H1 (cell line): ENCODE results near the gene TRMT6. TPM values are rescaled to one million over a fixed set of nuclear protein-coding genes. Genes with fewer than 3 reads are reported as not detected.

ENCODE experiments used
- CTCF ChIA-PET: fragments of 300-600 bp; sonication (Branson Sonifier 250); formaldehyde crosslinking; loops from one replicate; lab custom pipeline; 2021; ENCODE audit not compliant: partially characterized antibody; lab: Charles Lee
- POLR2A ChIA-PET: fragments of 300-600 bp; sonication (Branson Sonifier 250); formaldehyde crosslinking; loops from one replicate; lab custom pipeline; 2021; ENCODE audit warnings: inconsistent platforms; ENCODE audit not compliant: partially characterized antibody; lab: Charles Lee
- DNase-seq, 2 experiments: peaks; one replicate each; pipeline versions ENCODE4 v3.0.0 to v3.0.0-alpha.2; 2010 to 2022; ENCODE audit warnings: low spot score in 2 of 2, low read depth in 1 of 2, mixed read lengths in 1 of 2
- FAIRE-seq: peaks from 2 replicates; lab custom pipeline; 2011; peaks lifted over from hg19 to GRCh38; lab: Jason Lieb, UNC
- H2AFZ ChIP-seq: 2 replicates; pipeline ENCODE4 v1.8.1; 2012; ENCODE audit warnings: low read length, inconsistent platforms
- H2AK5ac ChIP-seq: 2 replicates; pipeline ENCODE4 v1.6.1; 2013; ENCODE audit warnings: low read depth, low read length
- H2BK120ac ChIP-seq: replicated peaks from 2 replicates; pipeline ENCODE3; 2013; ENCODE audit warnings: low read depth, low read length, inconsistent platforms
- H2BK12ac ChIP-seq: 2 replicates; pipeline ENCODE4 v1.6.1; 2013; ENCODE audit warnings: low read depth, low read length
- H2BK15ac ChIP-seq: 2 replicates; pipeline ENCODE4 v1.6.1; 2013; ENCODE audit warnings: low read length
- H2BK20ac ChIP-seq: 2 replicates; pipeline ENCODE4 v1.6.1; 2013; ENCODE audit warnings: low read length
- H2BK5ac ChIP-seq: 2 replicates; pipeline ENCODE4 v1.6.1; 2013; ENCODE audit warnings: low read depth, low read length
- H3K14ac ChIP-seq: 2 replicates; pipeline ENCODE4 v1.6.1; 2013; ENCODE audit warnings: inconsistent platforms; ENCODE audit not compliant: insufficient read length
- H3K18ac ChIP-seq: 2 replicates; pipeline ENCODE4 v1.6.1; 2013; ENCODE audit warnings: low read length; ENCODE audit errors: extremely low read depth
- H3K23ac ChIP-seq: 2 replicates; pipeline ENCODE4 v1.6.1; 2013; ENCODE audit warnings: inconsistent platforms; ENCODE audit not compliant: insufficient read length
- H3K23me2 ChIP-seq: 2 replicates; pipeline ENCODE4 v1.6.1; 2013; ENCODE audit warnings: low read depth, low read length
- H3K27ac ChIP-seq: 2 replicates; pipeline ENCODE4 v1.6.1; 2011; ENCODE audit warnings: low read depth, low read length, inconsistent platforms
- H3K27me3 ChIP-seq, 4 experiments: replicated peaks in 1 of 4; 1 replicate in 1 of 4; 2 replicates in 3 of 4; pipeline versions ENCODE4 v1.6.1 to v1.8.1; 2011 to 2013; ENCODE audit warnings: low read length in 3 of 4, mild to moderate bottlenecking in 3 of 4, inconsistent platforms in 2 of 4, mixed read lengths in 2 of 4, moderate library complexity in 1 of 4; ENCODE audit not compliant: control insufficient read depth in 3 of 4, insufficient read depth in 3 of 4; ENCODE audit errors: extremely low read depth in 1 of 4
- H3K36me3 ChIP-seq, 4 experiments: 2 replicates each; pipeline versions ENCODE4 v1.6.1 to v1.8.1; 2011 to 2013; ENCODE audit warnings: mild to moderate bottlenecking in 4 of 4, low read length in 3 of 4, moderate library complexity in 2 of 4, control low read depth in 1 of 4, inconsistent platforms in 1 of 4; ENCODE audit not compliant: insufficient read depth in 4 of 4, control insufficient read depth in 2 of 4
- H3K4ac ChIP-seq: replicated peaks from 2 replicates; pipeline ENCODE3; 2013; ENCODE audit warnings: low read length, low read depth, mixed read lengths, inconsistent platforms; ENCODE audit not compliant: insufficient read length
- H3K4me1 ChIP-seq, 4 experiments: replicated peaks in 1 of 4; 1 replicate in 1 of 4; 2 replicates in 3 of 4; pipeline versions ENCODE4 v1.6.1 to v1.8.1; 2011 to 2013; ENCODE audit warnings: low read length in 3 of 4, inconsistent platforms in 2 of 4, mixed read lengths in 1 of 4; ENCODE audit not compliant: insufficient read depth in 4 of 4, control insufficient read depth in 3 of 4
- H3K4me2 ChIP-seq, 2 experiments: 2 replicates each; pipeline versions ENCODE4 v1.6.1 to v1.8.1; 2011 to 2013; ENCODE audit warnings: low read depth in 2 of 2, low read length in 2 of 2, control low read depth in 1 of 2, inconsistent platforms in 1 of 2, mild to moderate bottlenecking in 1 of 2; ENCODE audit not compliant: insufficient read depth in 1 of 2
- H3K4me3 ChIP-seq, 4 experiments: fragments of 200-600, 300-600 bp in 1 of 4; sonication (generic), shearing (Covaris generic), sonication (Bioruptor Twin) in 1 of 4; 2 replicates each; pipeline versions ENCODE4 v1.5.1 to v1.8.1; 2011 to 2016; ENCODE audit warnings: low read length in 4 of 4, low read depth in 3 of 4, control low read depth in 2 of 4, inconsistent platforms in 2 of 4, mild to moderate bottlenecking in 2 of 4, mixed read lengths in 1 of 4, moderate library complexity in 1 of 4; ENCODE audit not compliant: insufficient read depth in 2 of 4; ENCODE audit errors: extremely low read depth in 1 of 4
- H3K56ac ChIP-seq: replicated peaks from 2 replicates; pipeline ENCODE3; 2013; ENCODE audit warnings: low read depth, mild to moderate bottlenecking, mixed read lengths, low read length, inconsistent platforms; ENCODE audit not compliant: insufficient read length
- H3K79me1 ChIP-seq: 2 replicates; pipeline ENCODE4 v1.6.1; 2013; ENCODE audit warnings: low read depth, low read length, control low read depth
- H3K79me2 ChIP-seq, 2 experiments: 2 replicates each; pipeline versions ENCODE4 v1.6.1 to v1.8.1; 2012 to 2013; ENCODE audit warnings: low read length in 2 of 2, mild to moderate bottlenecking in 2 of 2, inconsistent platforms in 1 of 2; ENCODE audit not compliant: insufficient read depth in 2 of 2, control insufficient read depth in 1 of 2
- H3K9ac ChIP-seq, 4 experiments: replicated peaks in 1 of 4; 1 replicate in 1 of 4; 2 replicates in 3 of 4; pipeline versions ENCODE4 v1.6.1 to v1.8.1; 2011 to 2013; ENCODE audit warnings: low read depth in 3 of 4, low read length in 3 of 4, control low read depth in 2 of 4, mild to moderate bottlenecking in 2 of 4, moderate library complexity in 2 of 4, inconsistent platforms in 1 of 4; ENCODE audit errors: extremely low read depth in 1 of 4
- H3K9me3 ChIP-seq, 2 experiments: 2 replicates each; pipeline versions ENCODE4 v1.6.1 to v1.8.1; 2012 to 2013; ENCODE audit warnings: mild to moderate bottlenecking in 2 of 2, moderate library complexity in 2 of 2, control low read depth in 1 of 2, inconsistent platforms in 1 of 2, low read depth in 1 of 2, low read length in 1 of 2, mixed read lengths in 1 of 2; ENCODE audit not compliant: insufficient read depth in 2 of 2
- H4K20me1 ChIP-seq, 2 experiments: replicated peaks in 1 of 2; 2 replicates each; pipeline versions ENCODE3 to v1.8.1; 2011 to 2013; ENCODE audit warnings: inconsistent platforms in 2 of 2, low read length in 2 of 2, mild to moderate bottlenecking in 1 of 2; ENCODE audit not compliant: insufficient read depth in 2 of 2, control insufficient read depth in 1 of 2
- H4K5ac ChIP-seq: 2 replicates; pipeline ENCODE4 v1.6.1; 2013; ENCODE audit warnings: low read length, low read depth, mixed read lengths, inconsistent platforms; ENCODE audit not compliant: insufficient read length
- H4K8ac ChIP-seq: 2 replicates; pipeline ENCODE4 v1.8.0; 2013; ENCODE audit warnings: mild to moderate bottlenecking, moderate library complexity, low read length, inconsistent platforms; ENCODE audit not compliant: insufficient read depth; ENCODE audit errors: extremely low read depth
- H4K91ac ChIP-seq: replicated peaks from 2 replicates; pipeline ENCODE3; 2013; ENCODE audit warnings: low read length, mixed read lengths, inconsistent platforms; ENCODE audit not compliant: insufficient read length
- MAFK ChIP-seq: IDR thresholded peaks from 2 replicates; pipeline ENCODE4 v1.6.1; 2012; ENCODE audit warnings: low read depth, mild to moderate bottlenecking, improper control_type of control experiment, low read length
- NRF1 ChIP-seq: IDR thresholded peaks from 2 replicates; pipeline ENCODE4 v1.6.1; 2011; ENCODE audit warnings: mild to moderate bottlenecking, low read depth, low read length, improper control_type of control experiment
- SP2 ChIP-seq: IDR thresholded peaks from 2 replicates; pipeline ENCODE4 v1.6.1; 2012; ENCODE audit warnings: mild to moderate bottlenecking, low read length, inconsistent platforms
- SP4 ChIP-seq: IDR thresholded peaks from 2 replicates; pipeline ENCODE4 v1.6.1; 2012; ENCODE audit warnings: low read length, inconsistent platforms
- TCF12 ChIP-seq: IDR thresholded peaks from 2 replicates; pipeline ENCODE4 v1.6.1; 2011; ENCODE audit warnings: low read depth, mild to moderate bottlenecking, low read length
- WGBS, 2 experiments: shearing (Covaris generic) in 1 of 2; methylation state at CpG; one replicate each; pipeline versions ENCODE4 v1.1.6 to v1.1.7; 2013 to 2015; ENCODE audit warnings: low lambda C conversion rate in 2 of 2, mixed read lengths in 2 of 2, inconsistent platforms in 1 of 2, low coverage in 1 of 2, missing lambda C conversion rate in 1 of 2; ENCODE audit not compliant: insufficient replicate concordance in 2 of 2, insufficient coverage in 1 of 2, insufficient read length in 1 of 2; ENCODE audit errors: extremely low coverage in 1 of 2, missing lambda C conversion rate in 1 of 2; 5-methylcytosine and 5-hydroxymethylcytosine counted together
- polyA plus RNA-seq, 7 experiments: library from polyadenylated mRNA; depleted of rRNA in 3 of 7; stranded (reverse) in 5 of 7; unstranded in 2 of 7; fragments of >200 nt in 5 of 7; fragments of 200-250 nt in 2 of 7; gene quantifications; 1 replicate in 5 of 7; 2 replicates in 1 of 7; 4 replicates in 1 of 7; pipeline versions ENCODE4 v1.2.1 to v1.2.3, GENCODE V29; 2011 to 2013; ENCODE audit warnings: missing spikeins in 2 of 7, mixed read lengths in 2 of 7
- total RNA-seq: library from RNA; stranded (reverse); fragmentation: NEBNext Ultra II Directional; extraction: Animal tissue kit (Norgen Biotek cat#: 25700); gene quantifications from 2 replicates; pipeline ENCODE4 v1.2.1, GENCODE V29; 2021
- TF ChIP-seq, protein P1 (sequence below): IDR thresholded peaks from 2 replicates; pipeline ENCODE4 v1.6.1; 2011; ENCODE audit warnings: low read depth, mild to moderate bottlenecking, low read length; ENCODE audit not compliant: insufficient read depth

TRMT6 gene
- total and polyA plus RNA-seq, 2 of the 8 experiments (the other 6 are each of a cell fraction or from before 2014, with no cell fraction given) = 6.9 to 23.3 TPM

DNA sequence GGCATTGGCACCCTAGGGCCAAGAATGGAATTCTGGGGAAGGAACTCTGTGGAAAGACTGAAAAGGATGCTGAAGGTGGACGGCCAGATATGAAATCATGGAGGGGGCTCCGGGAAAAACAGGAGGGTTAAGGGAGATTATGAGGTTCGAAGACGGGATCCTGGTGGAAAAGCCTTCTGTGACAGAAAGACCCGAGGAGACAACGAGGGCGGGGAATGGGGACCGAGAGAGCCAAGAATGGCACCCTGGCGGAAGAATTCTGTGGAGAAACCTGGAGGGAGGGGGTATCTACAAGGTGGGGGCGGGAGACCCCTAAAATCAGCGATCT lies 426 bp downstream of the TRMT6 start:
- H2BK5ac ChIP-seq = peak overlapping the region; percentile 35; the same call in 1 of the 2 replicates
- no peak overlapping the region for H3K23ac ChIP-seq
- POLR2A ChIA-PET = no interaction called here
- H3K4me1 ChIP-seq = peaks cover 0 to 5% (median 1%) of the 10 kb centered on the region in 4 experiments; a peak in 4 of 7 replicates
- peak overlapping the region; percentile 81 for H4K8ac ChIP-seq
- peak overlapping the region; percentile 41; the same call in 1 of the 2 replicates for H2BK12ac ChIP-seq
- peaks cover 0 to 42% of the 10 kb centered on the region in 2 experiments; a peak in 3 of 4 replicates for H3K79me2 ChIP-seq
- H3K27ac ChIP-seq = no peak overlapping the region
- peak overlapping the region; percentile 62 to 76 (median 70) for H3K9ac ChIP-seq
- H2BK120ac ChIP-seq = no peak overlapping the region
- 4% methylated on average over 11 of the region's 11 CpGs; no CpG with 5 or more reads in 1 of the 2 experiments for WGBS, 2 experiments
- H3K36me3 ChIP-seq = peaks cover 10 to 44% (median 33%) of the 10 kb centered on the region in 4 experiments
- DNase-seq = no peak
- no peak for FAIRE-seq
- peak overlapping the region; percentile 59 for H4K5ac ChIP-seq
- no peaks in the 10 kb centered on the region for H3K9me3 ChIP-seq
- peak overlapping the region; percentile 95 for H2AFZ ChIP-seq
- peak overlapping the region; percentile 11 for H3K4ac ChIP-seq
- H2BK20ac ChIP-seq = no peak overlapping the region
- H4K91ac ChIP-seq = no peak overlapping the region
- no peak overlapping the region for H3K14ac ChIP-seq
- H2BK15ac ChIP-seq = no peak overlapping the region
- H3K79me1 ChIP-seq = peaks cover 6% of the 10 kb centered on the region; the same call in 1 of the 2 replicates
- no peak overlapping the region for H2AK5ac ChIP-seq
- peak overlapping the region; percentile 84 to 92 (median 87) for H3K4me3 ChIP-seq
- peak overlapping the region; percentile 52 for H3K56ac ChIP-seq
- TF ChIP-seq MAFK (no peak), NRF1 (no peak), TCF12 (no peak), SP2 (no peak), SP4 (no peak)
- TF ChIP-seq, protein P1, sequence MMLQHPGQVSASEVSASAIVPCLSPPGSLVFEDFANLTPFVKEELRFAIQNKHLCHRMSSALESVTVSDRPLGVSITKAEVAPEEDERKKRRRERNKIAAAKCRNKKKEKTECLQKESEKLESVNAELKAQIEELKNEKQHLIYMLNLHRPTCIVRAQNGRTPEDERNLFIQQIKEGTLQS = no peak
- peak overlapping the region; percentile 84; the same call in 1 of the 2 replicates for H3K18ac ChIP-seq
- H4K20me1 ChIP-seq = no peaks in the 10 kb centered on the region
- peak overlapping the region; percentile 73 for H3K4me2 ChIP-seq
- peaks cover 5% of the 10 kb centered on the region for H3K23me2 ChIP-seq
- CTCF ChIA-PET = no interaction called here
- H3K27me3 ChIP-seq = no peaks in the 10 kb centered on the region
